Measurements from ENCODE around the gene CCDC85B. TPM values are rescaled to one million over a fixed set of nuclear protein-coding genes. Genes with fewer than 3 reads are reported as not detected.

CCDC85B gene
- total RNA-seq, 1 experiment from 2014 or later = 26.6 TPM

DNA sequence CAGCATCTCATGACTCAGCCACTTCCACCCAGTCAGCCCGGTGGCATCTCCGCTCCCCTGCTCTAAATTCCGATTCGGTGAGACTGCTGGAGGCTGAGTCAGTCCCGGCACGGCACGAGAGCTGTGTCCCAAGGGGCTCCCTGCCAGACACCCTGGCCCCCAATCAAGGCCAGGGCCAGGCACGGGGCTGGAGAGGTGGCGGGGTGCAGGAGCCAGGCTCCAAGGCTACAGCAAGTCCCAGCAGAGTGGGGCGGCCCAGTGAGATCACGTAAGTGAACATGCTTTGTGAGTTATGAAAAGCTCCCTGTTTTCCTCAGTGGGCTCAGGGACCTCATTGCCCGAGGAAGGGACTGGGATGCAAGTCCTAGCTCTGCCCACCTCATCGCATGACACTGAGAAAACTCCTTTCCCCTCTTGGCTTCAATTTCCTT is 25.4 kb downstream of the CCDC85B start:
- peaks cover 58% of the 10 kb centered on the region for H3K4me1 Mint-ChIP-seq (ENCODE audit: low read depth, unreplicated experiment)

DNA sequence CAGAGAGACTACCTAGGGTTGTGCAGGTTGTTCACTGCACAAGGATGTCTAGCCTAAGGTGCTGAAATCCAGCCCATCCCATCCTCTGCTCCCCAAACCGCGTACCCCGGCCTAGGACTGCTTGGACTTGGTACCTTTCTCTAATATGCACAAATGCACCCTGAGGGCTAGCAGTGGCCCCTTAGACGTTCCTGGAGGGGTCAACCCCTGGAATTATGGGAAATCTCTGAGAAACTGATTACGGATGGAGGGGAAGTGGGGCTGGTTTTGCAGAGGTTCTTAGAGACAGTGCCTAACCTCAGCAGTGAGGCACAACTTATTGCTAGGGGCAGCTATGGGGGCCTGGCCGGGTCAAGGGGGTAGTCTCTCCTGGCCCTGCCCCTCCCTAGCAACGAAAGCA is 25.9 kb downstream of the CCDC85B start:
- intact Hi-C loops (cut with micrococcal nuclease; ENCODE audit: unreplicated experiment) = no loop called here

More for the DNA sequence above, 25.4 kb downstream of the CCDC85B start:
- peaks cover 63% of the 10 kb centered on the region for H3K36me3 Mint-ChIP-seq (ENCODE audit: insufficient read depth, unreplicated experiment)
- BruUV-seq (replicated peaks) = no TSS peak
- H3K27ac Mint-ChIP-seq (ENCODE audit: unreplicated experiment) = peak overlapping the region; percentile 99
- TF ChIP-seq, protein P1, sequence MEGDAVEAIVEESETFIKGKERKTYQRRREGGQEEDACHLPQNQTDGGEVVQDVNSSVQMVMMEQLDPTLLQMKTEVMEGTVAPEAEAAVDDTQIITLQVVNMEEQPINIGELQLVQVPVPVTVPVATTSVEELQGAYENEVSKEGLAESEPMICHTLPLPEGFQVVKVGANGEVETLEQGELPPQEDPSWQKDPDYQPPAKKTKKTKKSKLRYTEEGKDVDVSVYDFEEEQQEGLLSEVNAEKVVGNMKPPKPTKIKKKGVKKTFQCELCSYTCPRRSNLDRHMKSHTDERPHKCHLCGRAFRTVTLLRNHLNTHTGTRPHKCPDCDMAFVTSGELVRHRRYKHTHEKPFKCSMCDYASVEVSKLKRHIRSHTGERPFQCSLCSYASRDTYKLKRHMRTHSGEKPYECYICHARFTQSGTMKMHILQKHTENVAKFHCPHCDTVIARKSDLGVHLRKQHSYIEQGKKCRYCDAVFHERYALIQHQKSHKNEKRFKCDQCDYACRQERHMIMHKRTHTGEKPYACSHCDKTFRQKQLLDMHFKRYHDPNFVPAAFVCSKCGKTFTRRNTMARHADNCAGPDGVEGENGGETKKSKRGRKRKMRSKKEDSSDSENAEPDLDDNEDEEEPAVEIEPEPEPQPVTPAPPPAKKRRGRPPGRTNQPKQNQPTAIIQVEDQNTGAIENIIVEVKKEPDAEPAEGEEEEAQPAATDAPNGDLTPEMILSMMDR (IDR thresholded peaks at IDR 0.05; ENCODE audit: unreplicated experiment) = no peak
- H3K27me3 Mint-ChIP-seq (ENCODE audit: unreplicated experiment) = no peaks in the 10 kb centered on the region
- intact Hi-C loops (cut with micrococcal nuclease; ENCODE audit: unreplicated experiment) = no loop called here
- H3K9me3 Mint-ChIP-seq (ENCODE audit: low read depth, unreplicated experiment) = no peaks in the 10 kb centered on the region
- DNase-seq = peak; percentile 90
- peak overlapping the region; percentile 94 for H3K4me3 Mint-ChIP-seq (ENCODE audit: low read depth, unreplicated experiment)
- CTCF ChIA-PET = interaction anchor here (0.5 to 1.4 kb wide), 7 partner anchors 10 to 1190 kb away, joined by 3 to 16 read pairs (median 5); partner anchors contain the start of genes FIBP, FOSL1 and MUS81

DNA sequence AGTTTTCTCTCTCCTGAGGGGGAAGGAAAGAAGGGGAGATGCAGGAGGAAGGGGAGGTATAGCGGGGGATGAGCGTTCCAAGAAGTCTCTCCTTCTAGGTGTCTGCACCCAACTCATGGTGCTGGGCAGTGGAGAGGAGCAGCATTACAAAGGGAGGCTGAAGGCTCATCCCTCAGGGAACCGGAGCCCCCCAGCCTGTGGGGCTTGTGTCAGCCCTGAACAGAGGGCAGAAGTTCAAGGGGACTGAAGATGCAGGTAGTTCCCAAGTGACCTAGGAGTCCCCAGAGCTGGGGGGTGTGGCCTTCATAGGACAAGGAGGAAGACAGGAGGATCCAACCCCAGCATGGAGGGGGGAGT is 26.6 kb downstream of the CCDC85B start:
- intact Hi-C loops (cut with micrococcal nuclease; ENCODE audit: unreplicated experiment) = no loop called here
- BruUV-seq (replicated peaks) = no TSS peak
- CTCF ChIA-PET = no interaction called here
- DNase-seq = no peak
- H3K4me1 Mint-ChIP-seq (ENCODE audit: low read depth, unreplicated experiment) = peaks cover 49% of the 10 kb centered on the region
- H3K27ac Mint-ChIP-seq (ENCODE audit: unreplicated experiment) = peak overlapping the region; percentile 99
- H3K9me3 Mint-ChIP-seq (ENCODE audit: low read depth, unreplicated experiment) = no peaks in the 10 kb centered on the region
- peak overlapping the region; percentile 94 for H3K4me3 Mint-ChIP-seq (ENCODE audit: low read depth, unreplicated experiment)
- H3K36me3 Mint-ChIP-seq (ENCODE audit: insufficient read depth, unreplicated experiment) = peaks cover 67% of the 10 kb centered on the region
- TF ChIP-seq, protein P1 (IDR thresholded peaks at IDR 0.05; ENCODE audit: unreplicated experiment) = no peak
- no peaks in the 10 kb centered on the region for H3K27me3 Mint-ChIP-seq (ENCODE audit: unreplicated experiment)

More for the DNA sequence above, 25.9 kb downstream of the CCDC85B start:
- Mint-ChIP-seq H3K4me3 (ENCODE audit: low read depth, unreplicated experiment) (peak overlapping the region; percentile 94), H3K9me3 (ENCODE audit: low read depth, unreplicated experiment) (no peaks in the 10 kb centered on the region), H3K27ac (ENCODE audit: unreplicated experiment) (peak overlapping the region; percentile 99), H3K36me3 (ENCODE audit: insufficient read depth, unreplicated experiment) (peaks cover 67% of the 10 kb centered on the region), H3K4me1 (ENCODE audit: low read depth, unreplicated experiment) (peaks cover 56% of the 10 kb centered on the region), H3K27me3 (ENCODE audit: unreplicated experiment) (no peaks in the 10 kb centered on the region)
- no TSS peak for BruUV-seq (replicated peaks)
- CTCF ChIA-PET = interaction anchor here (0.5 to 1.4 kb wide), 4 partner anchors 11 to 1191 kb away, joined by 3 to 16 read pairs (median 5); partner anchors contain the start of gene FIBP
- TF ChIP-seq, protein P1 (IDR thresholded peaks at IDR 0.05; ENCODE audit: unreplicated experiment) = no peak
- no peak for DNase-seq

DNA sequence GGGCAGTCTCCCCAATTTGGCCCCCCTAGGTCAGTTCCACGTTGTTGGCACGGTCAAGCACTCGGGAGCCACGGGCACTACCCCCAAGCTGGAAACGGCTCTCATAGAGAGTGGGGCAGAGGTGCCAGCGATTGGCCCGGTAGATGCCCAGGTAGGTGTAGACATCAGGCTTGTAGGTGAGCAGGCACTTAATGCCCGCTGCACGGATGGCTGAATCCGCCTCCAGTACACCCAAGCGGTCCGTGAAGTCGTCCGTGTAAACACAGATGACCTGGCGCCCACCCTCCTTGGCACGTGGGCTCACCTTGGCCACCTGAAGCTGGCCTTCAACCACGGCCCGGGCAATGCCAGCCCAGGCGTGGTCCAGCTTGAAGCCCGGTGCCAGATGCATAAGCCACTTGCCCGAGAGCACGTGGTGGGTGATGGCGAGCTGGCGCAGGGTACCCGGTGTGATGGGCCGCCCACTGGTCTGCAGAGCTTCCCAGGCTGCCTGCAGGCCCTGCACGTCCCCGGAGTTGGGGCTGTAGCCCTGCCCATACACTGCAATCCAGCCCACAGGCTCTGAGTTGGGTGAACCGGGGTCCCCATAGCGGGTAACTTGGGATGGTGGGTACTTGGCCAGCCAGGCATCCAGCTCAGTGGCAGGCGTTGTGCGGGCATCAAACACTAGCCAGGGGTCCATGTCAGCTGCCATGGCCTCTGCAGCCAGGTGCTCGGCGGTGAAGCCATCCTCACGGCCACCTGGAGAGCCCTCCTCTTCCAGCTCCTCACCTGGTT is 27.1 kb downstream of the CCDC85B start:
- H3K27ac Mint-ChIP-seq (ENCODE audit: unreplicated experiment) = peak overlapping the region; percentile 99
- peaks cover 72% of the 10 kb centered on the region for H3K36me3 Mint-ChIP-seq (ENCODE audit: insufficient read depth, unreplicated experiment)
- CTCF ChIA-PET = no interaction called here
- BruUV-seq (replicated peaks) = TSS peak; percentile 73
- peaks cover 44% of the 10 kb centered on the region for H3K4me1 Mint-ChIP-seq (ENCODE audit: low read depth, unreplicated experiment)
- no peaks in the 10 kb centered on the region for H3K27me3 Mint-ChIP-seq (ENCODE audit: unreplicated experiment)
- intact Hi-C loops (cut with micrococcal nuclease; ENCODE audit: unreplicated experiment) = no loop called here
- peak overlapping the region; percentile 94 for H3K4me3 Mint-ChIP-seq (ENCODE audit: low read depth, unreplicated experiment)
- no peaks in the 10 kb centered on the region for H3K9me3 Mint-ChIP-seq (ENCODE audit: low read depth, unreplicated experiment)
- DNase-seq = no peak
- TF ChIP-seq, protein P1 (IDR thresholded peaks at IDR 0.05; ENCODE audit: unreplicated experiment) = no peak

Measured in Calu3 (cell line).